Muscle of arm (tissue), 12 donors: ENCODE results near the gene ZNF454. TPM values are rescaled to one million over a fixed set of nuclear protein-coding genes. Genes with fewer than 3 reads are reported as not detected.

ENCODE experiments used
- DNase-seq: peaks from one replicate; pipeline ENCODE4 v3.0.0-alpha.2; 2013
- polyA plus RNA-seq, 12 donors: library from polyadenylated mRNA; unstranded; fragments of 120-200 nt; gene quantifications; one replicate each; pipeline ENCODE4 v1.2.1, GENCODE V29; 2013; ENCODE audit not compliant: insufficient read length in 12 of 12

ZNF454 gene
- polyA plus RNA-seq, 12 donors: 2.9 to 5.1 (median 3.8) TPM; not detected in 2

GRCh38 chr5:178992291-178992895, 51.4 kb downstream of the ZNF454 start:
- DNase-seq: no peak

DNA sequence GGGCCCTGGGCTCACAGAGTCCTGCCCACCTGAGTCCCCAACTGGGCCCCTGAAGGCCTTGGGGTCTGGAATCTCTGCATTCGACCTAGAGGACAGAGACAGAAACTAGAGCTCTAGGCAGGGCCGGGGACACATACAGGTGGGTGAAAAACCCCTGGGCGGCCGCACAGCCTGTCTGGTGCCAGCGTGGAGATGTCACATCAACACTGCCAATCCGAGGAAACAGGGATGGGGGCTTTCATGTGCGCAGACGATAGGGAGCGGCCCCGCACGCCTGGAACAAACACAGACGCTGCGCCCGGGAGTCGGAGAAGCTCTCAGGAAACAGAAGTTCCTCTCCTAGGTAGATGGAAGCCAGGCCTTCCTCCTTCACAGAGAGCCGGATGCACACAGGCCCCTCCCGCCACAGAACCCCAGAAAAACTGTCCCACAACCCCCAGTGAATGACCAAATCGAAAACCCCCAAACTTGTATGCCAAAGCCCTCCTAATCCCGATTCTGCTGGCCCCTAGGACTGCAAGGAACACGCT, 52.3 kb downstream of the ZNF454 start:
- no peak for DNase-seq

GRCh38 chr5:178993955-178994579, 53.1 kb downstream of the ZNF454 start:
- DNase-seq: no peak

DNA sequence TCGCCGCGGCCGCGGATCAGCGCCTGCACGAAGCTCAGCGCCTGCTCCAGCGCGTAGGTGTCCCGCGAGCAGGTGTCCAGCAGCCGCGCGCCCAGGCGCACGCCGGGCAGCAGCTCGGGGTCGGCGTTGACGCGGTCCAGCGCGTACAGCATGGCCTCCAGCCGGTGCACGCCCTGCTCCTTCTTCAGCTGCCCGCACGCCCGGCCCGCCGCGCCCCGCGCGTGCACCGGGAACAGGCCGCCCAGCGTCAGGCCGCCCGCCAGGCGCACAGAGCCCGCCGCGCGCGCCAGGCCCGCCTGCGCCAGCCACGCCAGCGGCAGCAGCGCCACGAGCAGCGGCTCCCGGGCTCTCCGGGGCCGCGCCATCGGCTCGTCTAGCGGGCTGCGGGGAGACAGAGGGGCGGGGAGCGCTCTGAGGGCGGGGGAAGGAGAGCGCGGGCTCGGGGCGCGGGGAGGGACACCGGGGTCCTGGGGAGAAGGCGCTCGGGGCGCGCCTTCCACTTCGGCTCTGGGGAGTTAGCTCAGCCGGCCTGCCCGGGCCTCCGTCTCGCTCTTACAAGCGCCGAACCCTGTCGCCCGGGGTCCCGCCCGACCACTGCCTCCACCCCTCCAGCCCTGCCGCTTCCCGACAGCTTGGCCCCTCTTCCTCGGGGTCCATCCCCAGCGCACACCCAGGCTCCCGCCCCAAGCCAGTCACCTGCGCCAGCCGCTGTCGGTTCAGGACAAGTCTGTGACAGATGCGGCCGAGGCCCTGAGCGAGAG, 53.8 kb downstream of the ZNF454 start, which contains the start of gene GRM6:
Gene GRM6 (minus strand): TSS at position 741 of the 761 bp plus-strand sequence. CDS start 376 bp downstream, at position 365.
- DNase-seq: no peak

GRCh38 chr5:178995341-178995690, 54.3 kb downstream of the ZNF454 start:
- DNase-seq: no peak

DNA sequence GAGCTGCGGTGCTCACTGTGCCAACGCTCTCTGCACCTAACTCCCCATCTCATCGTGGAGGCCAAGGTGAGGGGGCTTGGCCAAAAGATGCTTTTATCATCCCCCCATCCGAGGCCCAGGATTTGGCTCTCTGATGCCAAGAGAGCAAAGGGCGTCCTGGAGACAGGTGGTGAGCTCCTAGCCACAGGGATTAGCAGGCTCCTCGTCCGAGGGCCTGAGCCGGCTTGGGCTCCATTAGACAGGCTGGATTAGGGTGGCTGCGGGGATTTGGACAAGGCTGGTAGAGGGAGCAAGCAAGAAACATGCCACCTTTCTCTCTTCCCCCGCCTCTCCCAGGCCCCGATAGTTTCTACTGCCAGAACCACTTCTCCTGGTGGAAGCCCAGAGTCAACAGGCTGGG, 55.2 kb downstream of the ZNF454 start:
- DNase-seq: no peak

DNA sequence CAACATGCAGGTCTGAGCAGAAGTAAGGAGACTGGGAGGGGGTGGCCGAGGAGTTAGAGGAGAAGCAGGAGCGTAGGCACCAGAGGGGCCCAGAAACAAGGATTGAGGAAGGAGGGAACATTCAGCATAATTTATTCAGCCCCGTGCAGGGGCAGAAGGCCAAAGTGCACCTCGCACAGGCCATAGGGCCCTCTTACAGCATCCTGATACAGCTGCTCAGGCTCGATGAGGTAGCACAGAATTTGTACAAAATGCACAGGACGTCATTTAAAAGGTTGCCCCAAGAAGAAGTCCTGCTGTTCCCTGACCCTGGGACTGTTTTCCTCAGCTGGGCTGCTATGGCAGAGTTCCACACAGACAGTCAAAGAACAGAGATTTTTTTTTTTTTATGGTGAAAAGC, 56.2 kb downstream of the ZNF454 start:
- DNase-seq: no peak

- DNase-seq: no peak
These were observed 57.4 kb downstream of the ZNF454 start for GRCh38 chr5:178998441-178998840.

- DNase-seq: no peak
These were observed 65.6 kb downstream of the ZNF454 start for GRCh38 chr5:179006564-179006963.

DNA sequence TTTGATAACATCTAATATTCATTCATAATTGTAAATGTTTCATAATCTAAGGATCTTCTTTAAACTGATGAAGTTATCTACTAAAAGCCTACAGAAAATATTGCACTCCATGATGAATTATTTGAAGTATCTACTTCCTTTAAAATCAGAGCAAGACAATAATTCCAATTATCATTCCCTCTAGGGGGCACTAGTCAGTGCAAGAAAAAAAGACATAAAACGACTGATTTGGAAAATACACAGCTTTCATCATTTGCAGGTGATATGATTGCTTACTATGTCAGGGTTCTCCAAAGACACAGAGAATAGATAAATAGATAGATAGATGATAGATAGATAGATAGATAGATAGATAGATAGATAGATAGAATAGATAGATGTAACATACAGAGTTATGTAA, 67.7 kb downstream of the ZNF454 start:
- no peak for DNase-seq

Other genes with a start within 250 kb of the ZNF454 start
- gene ZNF354A, start 210.5 kb upstream of the ZNF454 start, polyA plus RNA-seq: 10 to 100 TPM in 9 of 12 donors, 1 to 10 TPM in 1, not detected in 2; 8.3 to 21.4 (median 12.3) TPM
- gene ZNF354B, start 81.2 kb upstream of the ZNF454 start, polyA plus RNA-seq: 10 to 100 TPM in 11 of 12 donors, not detected in 1; 11.7 to 24.3 (median 14.8) TPM
- 1 to 10 TPM in 11 of 12 donors, not detected in 1; 2.2 to 7.0 (median 3.1) TPM for gene ZFP2, start 45.3 kb upstream of the ZNF454 start, polyA plus RNA-seq
- 1 to 10 TPM in 2 of 12 donors, under 1 TPM in 8, not detected in 2; 0.18 to 1.4 (median 0.72) TPM for gene GRM6, start 54.1 kb downstream of the ZNF454 start, polyA plus RNA-seq
- 1 to 10 TPM in 11 of 12 donors, not detected in 1; 3.7 to 9.5 (median 4.6) TPM for gene ZNF879, start 82.6 kb downstream of the ZNF454 start, polyA plus RNA-seq
- gene ZNF354C, start 119.2 kb downstream of the ZNF454 start, polyA plus RNA-seq: 10 to 100 TPM in 6 of 12 donors, 1 to 10 TPM in 5, not detected in 1; 7.5 to 12.0 (median 10.4) TPM